HG03565 (cell line): ENCODE measurements around the gene VTN.

Source experiments
- ATAC-seq: cut with Tn5 transposase; IDR thresholded peaks from one replicate; pipeline ENCODE4 v1.9.1; 2021; ENCODE audit warnings: mild to moderate bottlenecking, moderate library complexity; ENCODE audit not compliant: unreplicated experiment

The VTN gene

DNA sequence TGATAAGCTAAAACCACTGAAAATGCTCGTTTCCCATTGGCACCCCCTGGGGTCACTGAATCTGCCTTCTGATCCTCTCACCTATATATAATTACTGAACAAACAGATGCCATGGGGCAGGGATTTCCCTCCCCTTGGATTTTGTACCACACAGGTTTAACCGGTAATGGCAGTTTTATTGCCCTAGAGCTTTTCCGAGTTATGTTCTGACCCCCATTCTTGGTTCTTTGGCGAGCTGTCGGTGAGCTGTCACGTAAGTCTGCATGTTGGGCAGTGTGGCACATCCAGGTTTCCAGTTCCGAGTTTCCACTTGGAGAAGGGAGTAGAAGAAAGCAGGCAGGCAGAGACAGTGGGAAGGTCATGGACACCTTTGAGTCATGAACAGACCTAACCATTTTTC lies 44.0 kb downstream of the VTN start:
- ATAC-seq = no peak

DNA sequence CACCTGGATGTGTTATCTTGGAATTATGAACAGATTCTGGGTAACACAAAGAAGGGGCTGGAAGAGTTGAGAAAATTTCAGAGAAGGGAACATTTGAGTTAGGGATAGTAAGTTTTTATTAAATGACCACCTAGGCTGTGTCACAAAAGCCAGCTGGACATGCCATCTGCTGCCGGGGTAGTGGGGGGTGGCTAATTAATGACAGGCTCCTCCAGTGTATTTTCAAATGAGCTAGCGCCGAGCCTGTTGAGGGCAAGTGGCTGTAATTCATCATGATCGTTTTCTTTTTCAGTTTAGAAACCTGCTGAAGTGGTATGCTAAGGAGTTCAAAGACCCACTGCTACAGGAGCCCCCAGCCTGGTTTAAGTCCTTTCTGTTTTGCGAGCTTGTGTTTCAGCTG lies 44.9 kb downstream of the VTN start:
- ATAC-seq = no peak

DNA sequence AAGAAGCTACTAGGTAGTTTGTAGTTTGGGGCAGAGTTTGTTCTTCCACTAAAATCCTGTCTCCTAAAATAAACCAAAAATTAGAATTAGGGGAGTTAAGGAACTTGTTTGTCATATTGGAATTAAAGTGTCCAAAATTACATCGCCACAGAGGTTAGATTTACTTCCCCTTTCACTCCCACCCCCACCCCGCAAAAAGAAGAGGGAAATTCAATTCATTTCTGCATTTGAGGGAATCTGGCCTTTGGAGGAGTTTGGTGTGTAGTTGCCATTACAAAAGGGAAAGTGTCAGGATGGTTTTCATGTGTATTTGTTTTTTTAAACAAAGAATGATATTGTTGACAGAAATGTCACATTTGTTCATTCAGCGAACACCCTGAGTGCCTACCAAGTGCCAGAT lies 45.3 kb downstream of the VTN start:
- no peak for ATAC-seq

DNA sequence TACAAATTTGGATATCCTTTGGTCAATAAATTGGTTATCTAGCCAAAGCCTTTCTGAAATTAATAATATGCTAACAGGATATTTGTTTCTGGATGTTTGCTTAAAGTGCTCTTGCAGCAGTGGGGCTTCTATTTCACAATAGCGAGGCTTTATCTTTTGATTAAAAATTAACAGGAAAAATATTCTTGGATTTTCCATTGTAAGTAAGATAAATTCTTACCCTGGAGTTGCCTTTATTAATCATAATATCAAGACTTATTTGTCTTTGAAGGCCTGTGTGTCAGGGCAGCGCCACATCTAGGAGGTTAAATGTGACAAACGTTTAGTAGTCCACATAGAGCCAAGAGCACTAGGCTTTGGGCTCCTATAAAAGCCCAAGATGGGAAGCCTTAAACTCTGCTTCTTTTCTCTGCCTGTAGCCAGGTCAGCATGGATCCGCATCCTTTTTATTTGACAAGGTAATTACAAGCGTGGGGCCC lies 45.8 kb downstream of the VTN start:
- ATAC-seq = no peak

DNA sequence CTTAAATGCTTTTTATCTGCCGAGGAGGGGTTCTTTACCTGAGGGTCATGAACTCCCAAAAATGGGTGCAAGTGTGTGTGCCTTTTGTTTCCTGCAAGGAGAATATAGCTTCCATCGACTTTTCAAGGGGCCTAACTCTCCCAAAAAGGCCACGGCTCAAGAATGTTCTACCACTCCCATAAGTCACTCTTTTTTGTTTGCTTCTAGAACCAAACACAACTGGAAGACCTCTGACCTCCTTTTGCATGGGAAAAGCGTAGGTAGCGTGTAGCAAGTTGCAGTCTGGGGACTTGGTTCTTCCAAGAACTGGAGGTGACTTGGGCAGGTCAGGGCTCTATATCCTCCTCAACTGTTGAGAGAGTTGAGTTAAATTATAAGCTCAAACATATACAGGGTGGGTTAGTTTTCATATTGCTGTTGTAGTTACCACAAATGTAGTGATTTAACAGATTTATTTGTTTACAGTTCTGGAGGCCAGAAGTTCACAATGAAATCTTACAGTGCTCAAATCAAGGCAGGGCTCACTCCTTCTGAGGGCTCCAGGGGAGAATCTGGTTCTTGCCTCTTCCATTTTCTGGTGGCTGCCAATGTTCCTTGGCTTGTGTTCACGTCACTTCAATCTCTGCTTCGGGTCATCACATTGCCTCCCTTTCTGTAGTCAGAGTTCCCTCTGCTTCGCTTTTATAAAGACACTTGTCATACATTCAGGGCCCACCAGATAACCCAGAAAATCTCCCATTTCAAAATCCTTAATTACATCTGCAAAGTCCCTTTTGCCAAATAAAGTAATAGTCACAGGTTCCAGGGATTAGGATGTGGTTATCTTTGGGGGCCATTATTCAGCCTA lies 49.7 kb downstream of the VTN start:
- no peak for ATAC-seq

DNA sequence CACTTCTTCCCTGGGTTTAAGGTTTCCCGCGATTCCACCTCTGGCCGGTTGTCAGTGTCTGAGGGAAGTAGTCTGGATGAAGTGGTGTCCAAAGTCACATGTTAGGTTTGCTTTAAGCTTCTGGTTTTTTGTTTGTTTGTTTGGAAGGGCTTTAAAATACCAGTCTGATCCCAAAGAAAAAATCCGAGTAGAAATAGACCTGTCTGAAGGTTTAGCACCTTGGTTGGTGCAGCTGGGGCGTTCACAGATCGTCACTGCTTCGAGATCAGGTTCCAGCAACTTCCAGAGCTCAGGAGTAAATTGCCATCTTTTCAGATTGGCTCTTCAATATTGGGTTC lies 50.5 kb downstream of the VTN start:
- ATAC-seq = no peak

DNA sequence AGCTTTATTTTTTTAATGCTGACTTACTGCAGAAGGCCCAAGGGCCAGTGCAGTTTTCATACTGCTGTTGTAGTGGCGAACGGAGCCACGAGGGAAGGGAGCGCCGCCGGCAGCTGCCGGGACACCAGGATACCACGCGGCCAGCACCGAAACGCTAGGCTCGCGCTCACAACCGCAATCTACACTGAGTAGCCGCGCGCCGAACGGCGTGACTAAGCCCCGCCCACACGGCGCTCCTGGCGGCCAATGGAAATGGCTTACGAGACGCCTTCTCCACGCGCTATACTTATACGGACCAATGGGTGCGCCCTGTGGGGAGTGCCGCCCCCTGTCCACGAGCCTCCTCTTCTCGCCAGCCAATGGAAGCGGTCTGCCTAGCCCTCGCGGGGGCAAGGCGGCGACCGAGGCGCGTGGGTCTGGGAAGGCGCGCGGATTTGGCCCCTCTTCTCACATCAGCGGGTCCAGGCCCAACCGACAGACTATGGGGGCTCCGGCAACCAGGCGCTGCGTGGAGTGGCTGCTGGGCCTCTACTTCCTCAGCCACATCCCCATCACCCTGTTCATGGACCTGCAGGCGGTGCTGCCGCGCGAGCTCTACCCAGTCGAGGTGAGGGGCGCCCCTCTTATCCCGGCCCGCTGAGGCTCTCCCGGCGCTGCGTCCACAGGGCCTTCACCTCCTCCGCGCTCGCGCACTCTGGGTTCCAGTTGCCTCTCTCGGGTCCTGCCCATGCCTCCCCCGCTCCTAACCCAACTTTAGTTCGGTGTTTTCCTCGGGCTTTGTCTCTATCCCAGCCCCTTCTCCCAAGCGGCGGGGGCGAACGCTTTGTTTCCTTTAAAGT lies 51.1 kb downstream of the VTN start, which contains the start of gene TMEM97:
TSS of gene TMEM97 (plus strand) at position 442 of the 839 bp plus-strand sequence. CDS start at position 482, 40 bp downstream.
- peak; percentile 84 for ATAC-seq

DNA sequence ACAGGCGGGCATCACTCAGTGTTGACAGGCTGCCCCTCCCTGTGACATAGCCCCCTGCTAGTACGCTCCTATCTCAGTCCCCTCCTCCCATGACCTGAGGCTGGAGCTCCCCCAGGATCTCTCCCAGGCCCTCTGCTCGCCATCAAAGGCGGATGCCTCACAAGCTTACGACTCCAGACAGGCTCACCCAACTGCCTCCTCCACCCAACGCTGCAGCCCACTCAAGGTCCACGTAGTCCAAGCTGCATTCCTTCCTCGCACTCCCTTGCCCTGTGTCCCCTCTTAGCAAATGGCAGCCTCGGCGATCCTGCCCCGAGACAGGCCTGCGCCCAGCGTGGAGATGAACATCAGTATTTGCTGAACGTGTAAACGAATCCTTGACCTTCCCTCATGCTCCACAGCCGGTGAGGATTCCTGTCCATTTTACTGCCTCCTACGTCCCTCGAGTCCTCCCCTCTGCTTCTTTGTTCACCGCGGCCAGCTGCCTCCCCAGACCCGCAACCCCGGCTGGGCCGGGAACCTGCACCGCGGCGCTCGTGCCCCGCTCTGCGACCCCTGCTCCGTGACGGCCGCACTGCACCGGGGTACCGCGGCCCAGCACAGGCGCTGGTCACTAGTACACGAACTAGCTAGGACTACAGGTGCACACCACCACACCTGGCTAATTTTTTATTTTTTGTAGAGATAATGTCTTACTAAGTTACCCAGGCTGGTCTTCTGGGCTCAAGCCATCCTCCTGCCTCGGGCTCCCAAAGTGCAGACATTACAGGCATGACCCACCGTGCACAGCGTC lies 51.9 kb downstream of the VTN start:
- ATAC-seq = peak; percentile 10
